ENCODE results near the gene LEUTX.

DNA sequence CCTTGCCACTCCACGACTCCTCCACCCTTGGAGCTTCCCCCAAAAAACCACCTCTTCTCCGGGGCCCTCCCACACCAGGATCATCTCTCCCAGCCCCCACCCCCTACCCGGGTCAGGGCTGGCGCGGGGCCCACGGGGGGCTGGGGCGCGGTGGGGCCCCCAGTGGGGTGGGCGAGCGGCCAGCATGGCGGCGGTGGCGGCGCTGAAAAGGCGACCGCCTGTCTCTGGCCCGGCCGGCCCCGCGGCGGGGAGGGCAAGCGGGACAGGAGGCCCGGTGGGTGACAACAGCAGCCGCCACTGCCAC is 54.5 kb downstream of the LEUTX start:
- TF ChIP-seq GATA2 (IDR thresholded peaks at IDR 0.05; ENCODE audit: low read depth, low read length) (no peak), GATA3 (IDR thresholded peaks at IDR 0.05; ENCODE audit: low read depth, low read length) (no peak)
